Lower leg skin (tissue), 4 donors: ENCODE results near the gene C14orf119. TPM values are rescaled to one million over a fixed set of nuclear protein-coding genes. Genes with fewer than 3 reads are reported as not detected.
"Not testable (repeated sequence)": the region's sequence is repeated elsewhere in the genome, so short reads cannot be mapped to it uniquely, and the experiment has no call there.

Experiments
- DNase-seq, 2 donors: peaks; one replicate each; pipeline ENCODE4 v3.0.0-alpha.2; 2019; ENCODE audit warnings: low spot score in 2 of 2
- H3K4me3 ChIP-seq: fragments of 200-600 bp; sonication (generic); 2 replicates; pipeline ENCODE4 v1.5.1; 2017; ENCODE audit warnings: mild to moderate bottlenecking, low read depth; ENCODE audit not compliant: poor library complexity, severe bottlenecking
- POLR2A ChIP-seq, 2 donors: fragments of 450-650 bp; IDR thresholded peaks; one replicate each; pipeline ENCODE4 v1.6.1; 2016 to 2017; ENCODE audit warnings: antibody characterized with exemption in 2 of 2, mild to moderate bottlenecking in 1 of 2, moderate library complexity in 1 of 2
- WGBS, 2 donors: methylation state at CpG; one replicate each; pipeline ENCODE4 v1.1.5; 2018; 5-methylcytosine and 5-hydroxymethylcytosine counted together
- intact Hi-C: fragments of 100-400 bp; cut with DNase I; formaldehyde crosslinking; loops from one replicate; pipeline ENCODE4 v1.15.0; 2023; ENCODE audit warnings: low total_unique reads
- total RNA-seq, 4 donors: library from RNA; depleted of rRNA; stranded (reverse); fragments of >200 nt; gene quantifications; one replicate each; pipeline ENCODE4 v1.1.0, GENCODE V29; 2016
- TF ChIP-seq, protein P1 (sequence below), 3 donors: fragments of 450-650 bp; IDR thresholded peaks; one replicate each; pipeline ENCODE4 v1.5.1; 2016; ENCODE audit warnings: antibody characterized with exemption in 3 of 3, mild to moderate bottlenecking in 3 of 3, moderate library complexity in 2 of 3

Gene C14orf119
- total RNA-seq, 4 donors from 2014 or later: 14.5 to 29.8 (median 19.7) TPM

DNA sequence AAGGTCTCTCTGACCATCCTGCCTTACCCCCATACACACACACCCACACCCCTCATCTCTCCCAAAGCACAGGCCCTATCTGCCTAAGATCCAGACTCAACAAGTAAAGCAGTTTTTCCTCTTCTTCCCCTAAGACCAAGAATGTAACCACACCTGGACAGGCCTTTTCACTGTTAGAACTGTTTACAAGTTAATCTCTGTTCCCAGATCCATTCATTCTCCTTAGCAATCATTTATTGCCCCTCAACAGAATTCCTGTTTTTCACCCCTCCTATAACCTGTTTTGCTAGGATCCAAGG lies 11.4 kb downstream of the C14orf119 start:
- intact Hi-C loops: no loop called here
- DNase-seq: no peak
- TF ChIP-seq, protein P1, sequence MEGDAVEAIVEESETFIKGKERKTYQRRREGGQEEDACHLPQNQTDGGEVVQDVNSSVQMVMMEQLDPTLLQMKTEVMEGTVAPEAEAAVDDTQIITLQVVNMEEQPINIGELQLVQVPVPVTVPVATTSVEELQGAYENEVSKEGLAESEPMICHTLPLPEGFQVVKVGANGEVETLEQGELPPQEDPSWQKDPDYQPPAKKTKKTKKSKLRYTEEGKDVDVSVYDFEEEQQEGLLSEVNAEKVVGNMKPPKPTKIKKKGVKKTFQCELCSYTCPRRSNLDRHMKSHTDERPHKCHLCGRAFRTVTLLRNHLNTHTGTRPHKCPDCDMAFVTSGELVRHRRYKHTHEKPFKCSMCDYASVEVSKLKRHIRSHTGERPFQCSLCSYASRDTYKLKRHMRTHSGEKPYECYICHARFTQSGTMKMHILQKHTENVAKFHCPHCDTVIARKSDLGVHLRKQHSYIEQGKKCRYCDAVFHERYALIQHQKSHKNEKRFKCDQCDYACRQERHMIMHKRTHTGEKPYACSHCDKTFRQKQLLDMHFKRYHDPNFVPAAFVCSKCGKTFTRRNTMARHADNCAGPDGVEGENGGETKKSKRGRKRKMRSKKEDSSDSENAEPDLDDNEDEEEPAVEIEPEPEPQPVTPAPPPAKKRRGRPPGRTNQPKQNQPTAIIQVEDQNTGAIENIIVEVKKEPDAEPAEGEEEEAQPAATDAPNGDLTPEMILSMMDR (IDR thresholded peaks at IDR 0.05): no peak
- TF ChIP-seq POLR2A (IDR thresholded peaks at IDR 0.05): no peak
- no peak overlapping the region for H3K4me3 ChIP-seq

DNA sequence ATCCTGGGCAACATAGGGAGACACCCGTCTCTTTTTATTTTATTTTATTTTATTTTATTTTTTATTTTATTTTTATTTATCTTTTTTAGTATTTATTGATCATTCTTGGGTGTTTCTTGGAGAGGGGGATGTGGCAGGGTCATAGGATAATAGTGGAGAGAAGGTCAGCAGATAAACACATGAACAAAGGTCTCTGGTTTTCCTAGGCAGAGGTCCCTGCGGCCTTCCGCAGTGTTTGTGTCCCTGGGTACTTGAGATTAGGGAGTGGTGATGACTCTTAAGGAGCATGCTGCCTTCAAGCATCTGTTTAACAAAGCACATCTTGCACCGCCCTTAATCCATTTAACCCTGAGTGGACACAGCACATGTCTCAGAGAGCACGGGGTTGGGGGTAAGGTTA lies 12.3 kb downstream of the C14orf119 start:
- WGBS, 2 donors: 84 to 88% methylated on average over 4 to 5 of the region's 5 CpGs
- H3K4me3 ChIP-seq, intact Hi-C loops, DNase-seq: not testable (repeated sequence)

DNA sequence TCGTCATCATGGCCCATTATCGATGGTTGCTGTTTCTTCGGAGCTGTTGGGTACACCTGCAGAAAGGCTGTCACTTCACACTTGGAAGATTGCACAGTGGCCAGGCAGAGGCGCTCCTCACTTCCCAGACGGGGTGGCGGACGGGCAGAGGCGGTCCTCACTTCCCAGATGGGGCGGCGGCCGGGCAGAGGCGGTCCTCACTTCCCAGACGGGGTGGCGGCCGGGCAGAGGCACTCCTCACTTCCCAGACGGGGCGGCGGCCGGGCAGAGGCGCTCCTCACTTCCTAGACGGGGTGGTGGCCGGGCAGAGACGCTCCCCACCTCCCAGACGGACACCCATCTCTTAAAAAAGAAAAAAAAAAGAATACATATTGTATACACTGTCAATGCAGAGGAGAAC lies 12.9 kb downstream of the C14orf119 start:
- H3K4me3 ChIP-seq, intact Hi-C loops: not testable (repeated sequence)
- 80 to 88% methylated on average over 24 of the region's 24 CpGs for WGBS, 2 donors
- DNase-seq: peak in 1 of 2 donors; percentile 58

DNA sequence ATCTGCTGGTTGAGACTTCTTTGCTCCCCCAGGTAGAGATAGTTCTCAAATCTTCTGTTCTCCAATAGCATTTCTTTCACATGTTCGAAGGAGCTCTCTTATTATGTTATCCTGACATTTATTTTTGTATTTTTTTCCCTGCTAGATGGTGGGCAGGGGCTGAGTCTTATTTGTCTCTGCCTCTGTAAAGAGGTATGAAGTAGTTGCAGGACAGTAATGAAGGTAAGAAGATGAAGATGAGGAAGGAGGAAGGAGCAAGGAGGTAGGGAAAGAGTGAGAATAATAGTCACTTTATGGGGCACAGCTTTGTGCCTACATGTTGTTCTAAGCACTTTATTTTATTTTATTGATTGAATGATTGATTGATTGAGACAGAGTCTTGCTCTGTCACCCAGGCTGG lies 14.5 kb downstream of the C14orf119 start:
- 93 to 97% methylated on average over 1 of the region's 1 CpG for WGBS, 2 donors
- TF ChIP-seq POLR2A (IDR thresholded peaks at IDR 0.05): no peak
- TF ChIP-seq, protein P1 (IDR thresholded peaks at IDR 0.05): no peak
- intact Hi-C loops: no loop called here
- no peak for DNase-seq
- H3K4me3 ChIP-seq: no peak overlapping the region

DNA sequence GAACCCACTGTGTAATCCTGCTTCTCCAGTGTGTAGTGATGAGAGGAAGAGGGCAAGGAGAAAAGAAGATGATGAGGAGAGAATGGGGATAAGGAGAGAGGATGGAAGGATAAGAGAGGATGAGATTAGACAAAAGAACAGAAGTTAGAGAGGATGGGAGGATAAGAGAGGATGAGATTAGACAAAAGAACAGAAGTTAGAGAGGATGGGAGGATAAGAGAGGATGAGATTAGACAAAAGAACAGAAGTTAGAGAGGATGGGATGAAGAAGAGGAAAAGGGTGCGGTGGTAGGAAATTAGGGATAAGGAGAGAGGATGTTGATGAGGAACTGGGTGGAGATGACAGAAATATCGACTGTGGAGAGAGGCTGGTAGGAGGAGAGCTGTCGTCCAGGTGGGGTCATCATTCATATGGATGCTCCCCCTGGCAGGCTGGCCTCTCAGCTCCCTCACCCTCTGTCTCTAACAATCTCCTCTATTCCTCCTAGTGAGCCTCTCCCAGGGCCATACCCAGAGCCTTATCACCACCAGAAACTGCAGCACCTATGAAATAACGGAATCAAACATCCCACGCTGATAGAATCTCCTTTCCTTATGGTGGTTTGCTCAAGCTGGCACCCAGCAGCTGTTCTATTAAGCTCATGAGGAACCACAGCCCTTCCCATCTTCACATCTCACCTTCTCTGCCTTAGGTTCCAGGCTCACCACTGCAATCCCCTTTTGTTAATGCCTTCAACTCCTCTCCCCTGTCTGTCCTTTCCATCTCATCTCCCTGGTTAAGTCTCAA lies 15.5 kb downstream of the C14orf119 start:
- 59 to 65% methylated on average over 5 of the region's 5 CpGs for WGBS, 2 donors
- DNase-seq: no peak
- intact Hi-C loops: no loop called here
- TF ChIP-seq POLR2A (IDR thresholded peaks at IDR 0.05): no peak
- TF ChIP-seq, protein P1 (IDR thresholded peaks at IDR 0.05): no peak
- H3K4me3 ChIP-seq: no peak overlapping the region

DNA sequence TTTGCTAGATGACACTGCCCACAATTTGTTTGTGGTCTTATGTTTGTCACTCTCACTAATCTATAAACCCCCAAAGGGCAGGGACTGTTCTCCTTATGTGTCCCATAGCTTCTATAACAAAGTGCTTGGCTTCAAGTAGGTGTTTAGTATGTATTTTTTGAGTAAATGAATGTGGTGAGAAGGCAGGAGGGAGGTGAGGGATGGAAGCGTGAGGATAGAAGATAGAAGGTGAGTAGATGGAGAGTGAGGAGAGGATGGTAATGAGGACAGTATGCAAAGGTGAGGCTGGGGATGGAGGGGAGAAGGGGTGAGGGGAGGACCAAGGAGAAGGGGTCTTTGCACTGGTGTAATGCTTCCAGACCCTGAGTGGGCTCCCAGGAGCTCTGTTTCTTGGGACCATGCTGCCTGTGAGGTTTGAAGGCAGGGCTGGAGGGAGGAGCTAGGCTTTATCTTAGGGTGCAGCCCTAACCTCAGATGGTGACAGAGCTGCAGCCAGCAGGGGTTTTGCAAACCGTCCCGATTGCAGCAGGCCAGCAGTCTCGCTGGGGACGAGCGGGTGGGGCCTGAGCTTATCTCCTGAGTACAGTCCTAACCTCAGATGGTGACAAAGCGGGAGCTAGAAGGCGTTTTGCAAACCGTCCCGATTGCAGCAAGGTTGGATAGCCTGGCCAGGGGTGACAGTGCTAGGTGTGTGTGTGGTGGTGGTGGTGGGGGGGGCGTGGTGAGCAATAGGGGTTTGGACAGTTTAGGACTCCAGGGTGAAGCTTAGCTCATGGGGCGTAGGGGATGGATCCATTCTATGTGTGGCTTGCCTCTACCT lies 17.3 kb downstream of the C14orf119 start:
- WGBS, 2 donors: 59 to 62% methylated on average over 12 of the region's 12 CpGs
- TF ChIP-seq POLR2A (IDR thresholded peaks at IDR 0.05): no peak
- TF ChIP-seq, protein P1 (IDR thresholded peaks at IDR 0.05): no peak
- H3K4me3 ChIP-seq: no peak overlapping the region
- DNase-seq: peak in 1 of 2 donors; percentile 86
- intact Hi-C loops: no loop called here
